GM19452 (cell line): Measurements from ENCODE around the gene NLGN3.

Source experiments
- ATAC-seq: cut with Tn5 transposase; IDR thresholded peaks from one replicate; pipeline ENCODE4 v1.9.1; 2021; ENCODE audit not compliant: unreplicated experiment

NLGN3 gene

GRCh38 chrX:71212536-71212935 lies 67.9 kb downstream of the NLGN3 start:
- ATAC-seq = no peak

DNA sequence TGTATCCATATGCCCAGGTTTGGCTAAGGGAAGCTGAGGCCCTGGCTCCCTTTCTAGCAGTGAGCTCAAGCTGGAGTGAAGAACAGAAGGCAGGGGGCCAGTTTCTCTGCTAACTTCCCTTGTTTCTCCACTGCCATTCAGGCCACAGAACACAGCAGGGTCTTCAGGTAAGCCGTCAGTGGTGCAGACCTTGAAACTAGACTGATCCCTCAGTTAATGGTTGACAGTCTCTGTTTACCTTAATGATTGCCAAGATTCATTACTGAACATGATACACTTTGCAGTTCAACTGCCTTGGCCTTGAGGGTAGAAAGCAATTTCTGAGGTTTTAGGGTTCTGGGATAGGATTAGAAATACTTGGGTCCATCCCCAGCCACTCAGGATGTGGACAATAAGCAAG lies 69.5 kb downstream of the NLGN3 start:
- no peak for ATAC-seq

DNA sequence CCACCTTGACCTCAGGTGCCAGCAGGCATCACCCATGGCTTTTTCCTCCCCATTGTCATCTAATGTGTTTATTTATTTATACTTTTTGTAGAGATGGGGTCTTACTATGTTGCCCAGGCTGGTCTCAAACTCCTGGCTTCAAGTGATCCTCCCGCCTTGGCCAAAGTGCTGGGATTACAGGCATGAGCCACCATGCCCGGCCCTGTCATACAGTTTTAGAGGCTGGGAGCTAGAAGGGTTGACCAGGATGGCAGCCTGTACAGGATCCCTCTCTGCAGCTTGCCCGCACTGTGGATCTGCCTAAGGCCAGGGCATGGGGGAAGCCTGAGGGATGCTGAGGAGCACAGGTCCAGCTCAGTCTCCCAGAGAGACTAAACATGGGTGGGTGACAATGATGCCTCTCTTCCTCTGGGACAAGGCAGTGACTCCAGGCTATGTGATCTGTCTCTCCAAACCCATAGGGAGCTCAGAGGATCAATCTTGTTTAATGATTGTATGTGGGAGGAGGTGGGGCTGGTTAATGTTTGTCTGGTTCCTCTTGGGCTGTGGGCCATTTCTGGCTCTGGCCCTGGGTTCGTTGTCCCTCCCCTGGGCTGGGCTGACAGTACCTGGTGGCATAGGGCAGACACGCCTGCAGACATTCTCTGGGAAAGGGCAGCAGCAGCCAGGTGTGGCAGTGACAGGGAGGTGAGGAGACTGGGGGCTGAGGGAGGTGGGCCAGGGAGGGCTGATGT lies 70.1 kb downstream of the NLGN3 start:
- ATAC-seq = no peak

GRCh38 chrX:71215338-71215912 lies 70.8 kb downstream of the NLGN3 start:
- ATAC-seq = no peak

DNA sequence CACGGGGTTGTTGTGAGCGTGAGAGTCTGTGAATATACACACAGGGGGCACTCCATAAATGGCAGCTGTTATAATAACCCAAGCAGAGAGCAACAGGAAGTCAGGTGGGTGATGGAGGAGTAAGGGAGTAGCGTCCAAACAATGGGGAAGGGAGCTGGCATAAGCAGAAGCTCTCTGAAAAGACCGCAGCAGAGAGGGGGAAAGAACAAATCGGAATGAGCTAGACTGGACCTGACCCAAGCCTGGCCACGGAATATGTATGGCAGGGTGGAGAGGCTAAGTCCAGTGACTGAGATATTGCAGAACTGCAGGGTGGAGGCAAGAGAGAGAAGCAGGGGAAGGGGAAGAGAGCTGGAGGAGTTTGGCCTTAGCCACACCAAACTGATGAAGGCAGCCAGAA lies 71.8 kb downstream of the NLGN3 start:
- ATAC-seq = no peak

- ATAC-seq = no peak
Measured at GRCh38 chrX:71217298-71217697, 72.7 kb downstream of the NLGN3 start.
